NCI-H345 (cell line): Measurements from ENCODE around the gene CDADC1.
A peak's percentile ranks its signal among the peaks of the same experiment; 100 is the strongest.
"Not testable (repeated sequence)": the region's sequence is repeated elsewhere in the genome, so short reads cannot be mapped to it uniquely, and the experiment has no call there.

Experiments
- DNase-seq: peaks from one replicate; lab custom pipeline; 2025; lab: John Stamatoyannopoulos, UW

Gene CDADC1

GRCh38 chr13:49238621-49239020 is 9.1 kb upstream of the CDADC1 start:
- no peak for DNase-seq

- DNase-seq, result no peak
Measured at GRCh38 chr13:49240017-49240416, 7.7 kb upstream of the CDADC1 start.

- no peak for DNase-seq
Measured at GRCh38 chr13:49241296-49241695, 6.4 kb upstream of the CDADC1 start.

GRCh38 chr13:49245101-49245500 is 2.6 kb upstream of the CDADC1 start:
- DNase-seq, result no peak

GRCh38 chr13:49246850-49247642 is 679 bp upstream of the CDADC1 start:
- DNase-seq, result no peak

- no peak for DNase-seq
Measured at GRCh38 chr13:49248622-49249002, 887 bp downstream of the CDADC1 start.

- DNase-seq, result no peak
Measured at GRCh38 chr13:49251326-49251725, 3.6 kb downstream of the CDADC1 start.

GRCh38 chr13:49253310-49253709 is 5.6 kb downstream of the CDADC1 start:
- no peak for DNase-seq

- DNase-seq, result no peak
Measured at GRCh38 chr13:49254007-49254406, 6.3 kb downstream of the CDADC1 start.

- no peak for DNase-seq
Measured at GRCh38 chr13:49256841-49257240, 9.1 kb downstream of the CDADC1 start.

- DNase-seq, result no peak
Measured at GRCh38 chr13:49258089-49258796, 10.5 kb downstream of the CDADC1 start.

- no peak for DNase-seq
Measured at GRCh38 chr13:49259586-49259985, 11.9 kb downstream of the CDADC1 start.

GRCh38 chr13:49262634-49263033 is 14.9 kb downstream of the CDADC1 start:
- no peak for DNase-seq

- DNase-seq, result no peak
Measured at GRCh38 chr13:49265822-49266221, 18.1 kb downstream of the CDADC1 start.

- no peak for DNase-seq
Measured at GRCh38 chr13:49271264-49271663, 23.5 kb downstream of the CDADC1 start.

- DNase-seq, result no peak
Measured at GRCh38 chr13:49272296-49272695, 24.6 kb downstream of the CDADC1 start.

GRCh38 chr13:49278211-49278610 is 30.5 kb downstream of the CDADC1 start:
- no peak for DNase-seq

- DNase-seq, result no peak
Measured at GRCh38 chr13:49279112-49279511, 31.4 kb downstream of the CDADC1 start.

GRCh38 chr13:49279885-49280284 is 32.2 kb downstream of the CDADC1 start:
- no peak for DNase-seq

GRCh38 chr13:49287995-49288394 is 40.3 kb downstream of the CDADC1 start:
- no peak for DNase-seq

- no peak for DNase-seq
Measured at GRCh38 chr13:49288458-49288857, 40.7 kb downstream of the CDADC1 start.

- DNase-seq, result peak; percentile 0
Measured at GRCh38 chr13:49292742-49293486, 45.2 kb downstream of the CDADC1 start.

GRCh38 chr13:49294723-49295122 is 47.0 kb downstream of the CDADC1 start:
- not testable (repeated sequence) for DNase-seq
